ENCODE results near the gene CECR2.

CECR2 gene

DNA sequence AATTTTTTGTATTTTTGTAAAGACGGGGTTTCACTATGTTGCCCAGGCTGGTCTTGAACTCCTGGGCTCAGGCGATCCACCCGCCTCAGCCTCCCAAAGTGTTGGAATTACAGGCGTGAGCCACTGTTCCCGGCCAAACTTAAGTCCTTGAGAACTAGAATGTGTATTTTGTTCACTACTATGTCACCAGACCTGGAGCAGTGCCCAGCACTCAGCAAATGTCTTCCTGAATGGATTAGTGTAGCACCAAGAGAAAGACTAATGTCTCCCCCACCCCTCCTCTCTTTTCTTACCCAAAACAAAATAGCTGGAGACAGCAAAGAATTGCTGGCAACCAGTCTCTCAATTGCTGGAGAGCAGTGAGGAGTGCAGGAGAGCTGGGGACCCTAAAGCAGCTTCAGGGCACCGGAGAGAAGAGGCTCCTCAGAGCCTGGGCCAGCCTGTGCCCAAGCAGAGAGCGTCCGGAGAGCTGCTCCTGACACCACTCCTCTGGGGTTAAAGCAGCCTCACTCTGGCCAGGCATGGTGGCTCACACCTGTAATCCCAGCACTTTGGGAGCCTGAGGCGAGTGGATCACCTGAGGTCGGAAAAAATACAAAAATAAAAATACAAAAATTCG, 209.0 kb downstream of the CECR2 start:
- DNase-seq: peak; percentile 65

GRCh38 chr22:17579535-17579981, 210.3 kb downstream of the CECR2 start:
- no peak for DNase-seq

GRCh38 chr22:17580441-17581031, 211.3 kb downstream of the CECR2 start:
- DNase-seq: no peak

- DNase-seq: no peak
Measured at GRCh38 chr22:17581056-17581455, 211.8 kb downstream of the CECR2 start.

DNA sequence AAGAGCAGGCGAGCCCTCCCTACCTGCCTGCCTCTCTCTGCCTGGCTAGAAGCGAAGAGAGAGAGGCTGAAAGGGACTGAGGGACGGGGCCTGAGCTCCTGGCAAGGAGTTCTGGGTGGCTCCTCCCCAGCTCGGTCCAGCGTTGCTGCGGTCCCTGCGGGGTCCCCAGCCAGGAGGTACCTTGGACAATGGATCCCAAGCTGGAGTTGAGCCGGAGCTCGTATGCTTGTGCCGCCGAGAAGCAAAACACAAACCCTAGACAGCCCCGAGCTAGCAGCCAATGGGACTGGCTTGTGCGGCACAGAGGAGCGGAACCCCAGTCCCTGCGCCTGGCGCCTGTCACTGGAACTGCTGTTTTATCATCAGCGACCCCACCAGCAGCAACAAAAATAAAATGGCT, 212.4 kb downstream of the CECR2 start:
- no peak for DNase-seq

GRCh38 chr22:17583151-17583550, 213.9 kb downstream of the CECR2 start:
- no peak for DNase-seq

DNA sequence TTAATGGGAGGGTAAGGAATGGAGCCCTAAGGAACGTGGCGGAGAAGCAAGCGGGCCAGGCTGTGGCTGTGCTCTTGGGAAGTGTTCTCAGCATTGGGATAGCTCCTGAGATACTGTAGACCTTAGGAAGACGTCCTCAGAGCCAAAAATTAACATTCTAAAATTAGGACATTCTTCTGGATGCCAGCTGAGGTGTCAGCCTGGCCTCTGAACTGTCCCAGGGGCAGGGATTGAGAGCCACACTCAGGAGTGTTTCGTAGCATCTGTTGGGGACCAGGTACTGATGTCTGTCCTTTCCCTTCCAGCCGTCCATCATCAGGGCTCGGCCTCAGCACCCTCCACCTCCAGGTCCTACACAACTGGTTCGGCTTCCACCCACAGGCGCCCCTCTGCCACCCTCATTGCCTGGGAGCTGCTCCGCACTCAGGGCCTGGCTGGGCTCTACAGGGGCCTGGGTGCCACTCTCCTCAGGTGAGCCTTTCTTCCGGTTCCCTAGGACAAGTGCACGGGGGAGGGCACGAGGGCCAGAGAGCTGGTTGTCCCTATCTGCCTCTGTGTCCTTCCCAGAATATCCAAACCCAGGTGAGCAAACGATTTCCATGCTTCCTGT, 217.7 kb downstream of the CECR2 start:
- DNase-seq: no peak

- DNase-seq: no peak
Measured at GRCh38 chr22:17587629-17588028, 218.4 kb downstream of the CECR2 start.

GRCh38 chr22:17588606-17589005, 219.3 kb downstream of the CECR2 start:
- no peak for DNase-seq

DNA sequence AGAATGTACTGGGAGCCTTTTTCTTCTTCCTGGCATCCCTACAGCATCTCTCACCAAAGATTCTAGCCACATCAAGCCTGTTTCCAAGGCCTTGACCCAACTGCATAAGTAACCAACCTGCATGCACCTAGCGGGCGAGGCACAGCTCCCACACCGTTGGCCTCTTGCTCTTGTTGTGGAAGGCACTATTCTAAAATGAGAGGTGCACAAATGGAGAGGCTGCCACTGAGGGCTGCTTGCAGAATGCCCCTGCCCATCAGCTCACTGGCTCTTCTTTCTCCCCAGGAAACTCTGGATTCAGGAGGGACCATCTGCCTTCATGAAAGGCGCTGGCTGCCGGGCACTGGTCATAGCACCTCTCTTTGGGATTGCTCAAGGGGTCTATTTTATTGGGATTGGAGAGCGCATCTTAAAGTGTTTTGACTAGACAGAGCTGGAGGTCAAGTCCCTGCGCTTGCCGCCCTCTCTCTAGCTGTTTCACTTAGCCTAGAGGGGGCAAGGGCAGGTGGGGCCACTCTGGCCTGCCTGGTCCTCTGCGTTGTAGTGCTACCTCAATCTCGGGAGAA, 220.6 kb downstream of the CECR2 start:
- no peak for DNase-seq

DNA sequence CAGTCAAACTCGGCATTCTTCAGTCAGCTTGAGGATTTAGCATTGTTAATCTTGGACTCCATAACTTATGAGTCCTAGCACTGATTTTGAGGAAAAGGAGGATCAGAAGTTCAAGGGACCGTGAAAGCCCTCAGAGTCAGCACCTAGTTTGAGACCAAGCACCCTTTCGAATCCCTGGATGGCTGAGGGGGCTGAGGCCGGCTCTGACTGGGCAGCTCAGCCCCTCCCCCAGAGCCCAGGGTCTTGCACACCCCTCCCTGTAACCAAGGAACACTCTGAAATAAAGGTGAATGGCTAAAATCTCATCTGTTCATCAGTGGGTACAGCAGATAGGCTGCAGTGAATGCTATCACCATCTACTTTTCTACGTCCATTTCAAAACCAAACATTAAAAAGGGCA, 221.3 kb downstream of the CECR2 start:
- no peak for DNase-seq

- no peak for DNase-seq
Measured at GRCh38 chr22:17592201-17592600, 222.9 kb downstream of the CECR2 start.

GRCh38 chr22:17596226-17596625, 227.0 kb downstream of the CECR2 start:
- no peak for DNase-seq

- DNase-seq: no peak
Measured at GRCh38 chr22:17597217-17597616, 228.0 kb downstream of the CECR2 start.

- DNase-seq: no peak
Measured at GRCh38 chr22:17598318-17598717, 229.1 kb downstream of the CECR2 start.

GRCh38 chr22:17601031-17601430, 231.8 kb downstream of the CECR2 start:
- no peak for DNase-seq

DNA sequence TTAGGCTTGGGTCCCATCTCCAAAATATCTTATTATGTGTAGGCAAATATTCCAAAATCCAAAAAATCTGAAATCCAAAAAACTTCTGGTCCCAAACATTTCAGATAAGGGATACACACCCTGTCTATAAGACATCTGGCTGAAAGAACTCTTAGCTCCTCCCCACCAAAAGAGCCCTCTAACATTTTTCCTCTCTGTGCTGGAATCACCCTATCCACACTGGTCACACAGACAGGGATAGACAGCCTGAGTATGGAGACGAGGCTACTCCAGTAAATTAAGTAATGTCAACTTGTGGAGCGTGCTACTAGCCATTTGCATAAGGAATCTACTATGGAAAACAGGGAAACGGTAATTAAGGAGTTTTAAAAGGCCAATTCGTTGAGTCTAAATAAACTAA, 234.4 kb downstream of the CECR2 start:
- no peak for DNase-seq

DNA sequence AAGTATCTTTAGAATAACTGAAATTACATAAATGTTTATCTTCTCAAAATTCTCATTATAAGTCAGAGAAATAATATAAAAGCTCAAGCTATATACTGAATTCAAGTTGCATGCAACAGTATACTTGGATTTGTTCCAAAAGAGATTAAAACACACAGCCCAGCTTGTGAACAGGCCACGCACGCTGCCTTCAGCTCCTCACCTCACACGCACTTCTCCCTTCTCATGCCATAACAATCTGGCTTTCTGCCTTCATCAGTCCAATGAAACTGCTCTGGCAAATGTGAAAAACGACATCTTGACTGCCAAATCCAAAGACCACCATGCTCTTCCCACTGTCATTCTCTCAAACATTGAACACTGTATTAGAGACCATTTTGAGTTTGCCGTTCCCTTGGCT, 237.2 kb downstream of the CECR2 start:
- no peak for DNase-seq

All from right hindlimb (tissue), 1 donor.